Spleen (tissue), 11 donors: Measurements from ENCODE around the gene PKHD1. TPM values are rescaled to one million over a fixed set of nuclear protein-coding genes. Genes with fewer than 3 reads are reported as not detected.

Source experiments
- DNase-seq: peaks from one replicate; pipeline ENCODE4 v3.0.0-alpha.2; 2020
- H3K27ac ChIP-seq, 8 donors: fragments of 200-600 bp; sonication (generic) in 7 of 8; 1 replicate in 4 of 8; 2 replicates in 4 of 8; pipeline versions ENCODE4 v1.5.0 to v1.8.0; 2016 to 2021; ENCODE audit warnings: inconsistent platforms in 4 of 8, mild to moderate bottlenecking in 4 of 8, moderate library complexity in 1 of 8
- H3K27me3 ChIP-seq, 7 donors: fragments of 200-600 bp; sonication (generic) in 6 of 7; replicated peaks in 1 of 7; 1 replicate in 4 of 7; 2 replicates in 3 of 7; pipeline versions ENCODE4 v1.5.0 to v1.8.0; 2016 to 2021; ENCODE audit warnings: inconsistent platforms in 3 of 7, mild to moderate bottlenecking in 1 of 7
- H3K36me3 ChIP-seq, 6 donors: fragments of 200-600 bp; sonication (generic) in 5 of 6; 1 replicate in 4 of 6; 2 replicates in 2 of 6; pipeline versions ENCODE4 v1.5.0 to v1.8.0; 2016 to 2021; ENCODE audit warnings: inconsistent platforms in 2 of 6
- H3K4me1 ChIP-seq, 6 donors: fragments of 200-600 bp; sonication (generic) in 5 of 6; 1 replicate in 3 of 6; 2 replicates in 3 of 6; pipeline versions ENCODE4 v1.5.0 to v1.8.0; 2016 to 2021; ENCODE audit warnings: inconsistent platforms in 3 of 6
- H3K4me3 ChIP-seq, 8 donors: fragments of 200-600 bp; sonication (generic) in 7 of 8; 1 replicate in 4 of 8; 2 replicates in 4 of 8; pipeline versions ENCODE4 v1.5.0 to v1.8.0; 2016 to 2021; ENCODE audit warnings: inconsistent platforms in 4 of 8, mild to moderate bottlenecking in 4 of 8, moderate library complexity in 2 of 8
- H3K9me3 ChIP-seq, 8 donors: fragments of 200-600 bp; sonication (generic) in 7 of 8; 1 replicate in 4 of 8; 2 replicates in 4 of 8; pipeline versions ENCODE4 v1.5.0 to v1.8.0; 2016 to 2021; ENCODE audit warnings: inconsistent platforms in 4 of 8
- POLR2A ChIP-seq, 3 donors: fragments of 450-650 bp; IDR thresholded peaks; one replicate each; pipeline ENCODE4 v1.5.1; 2017; ENCODE audit warnings: antibody characterized with exemption in 3 of 3, mild to moderate bottlenecking in 1 of 3
- POLR2AphosphoS5 ChIP-seq, 3 donors: sonication (generic); formaldehyde crosslinking; IDR thresholded peaks; one replicate each; pipeline ENCODE4 v1.5.1; 2017; ENCODE audit warnings: antibody characterized with exemption in 3 of 3
- WGBS, 5 donors: extraction: QIAGEN DNeasy Blood & Tissue Kit in 3 of 5; methylation state at CpG; one replicate each; pipeline versions ENCODE4 v1.1.5 to v1.1.7; 2013 to 2018; 5-methylcytosine and 5-hydroxymethylcytosine counted together
- intact Hi-C: fragments of 100-400 bp; cut with DNase I; formaldehyde crosslinking; loops from one replicate; pipeline ENCODE4 v1.15.0; 2023; ENCODE audit warnings: low total_unique reads
- polyA plus RNA-seq, 3 donors: library from polyadenylated mRNA; stranded (reverse); fragments of 200-250 nt; gene quantifications; one replicate each; pipeline ENCODE4 v1.2.1, GENCODE V29; 2013
- total RNA-seq, 7 donors: library from RNA; depleted of rRNA in 3 of 7; stranded (reverse); fragments of >200 nt in 3 of 7; fragmentation: NEBNext Ultra II Directional in 4 of 7; extraction: Animal tissue kit (Norgen Biotek cat#: 25700) in 4 of 7; gene quantifications; one replicate each; pipeline versions ENCODE4 v1.1.0 to v1.2.1, GENCODE V29; 2016 to 2021
- TF ChIP-seq, protein P1 (sequence below), 11 experiments: fragments of 200-600 bp in 7 of 11; fragments of 450-650 bp in 4 of 11; sonication (generic) in 4 of 11; IDR thresholded peaks in 8 of 11; conservative IDR thresholded peaks in 3 of 11; 1 replicate in 7 of 11; 2 replicates in 4 of 11; pipeline versions ENCODE4 v1.4.0 to v1.8.0; 2016 to 2021; ENCODE audit warnings: antibody characterized with exemption in 11 of 11, inconsistent platforms in 4 of 11, mild to moderate bottlenecking in 1 of 11
- donor health status: healthy with polysubstance abuse.
- donor health status: DM: no; HTN: no; CAD: no; lungs with moderate emphysema.
- donor health status: DM: no; HTN: no; CAD: no.
- donor health status: Bipolar disorder and iron deficiency.
- donor health status: healthy.
- donor health status: DM: no; HTN: no; CAD: no.
- donor health status: DM: yes; HTN: yes; CAD: no.

Gene PKHD1
- total and polyA plus RNA-seq, 10 donors: not detected

DNA sequence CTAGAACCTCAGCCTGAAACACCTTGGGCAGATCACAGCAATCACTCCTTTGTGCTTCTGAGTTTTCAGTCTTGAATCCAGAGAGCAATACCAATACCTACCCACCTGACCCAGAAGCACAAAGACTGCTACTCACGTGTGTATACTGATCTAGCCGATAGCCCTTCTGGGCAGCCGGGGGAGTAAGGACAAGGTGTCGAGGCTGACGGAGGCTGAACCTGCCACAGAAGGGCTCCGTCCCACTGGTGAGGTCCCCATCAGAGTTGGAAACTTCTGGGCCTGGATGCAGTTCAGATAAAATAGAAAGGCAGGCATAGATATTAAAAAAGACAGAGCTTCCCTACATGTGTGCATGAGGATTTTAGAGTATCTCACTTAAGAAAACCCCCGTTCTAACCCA, 32.0 kb downstream of the PKHD1 start:
- H3K9me3 ChIP-seq: no peaks in the 10 kb centered on the region
- TF ChIP-seq POLR2A (IDR thresholded peaks at IDR 0.05): no peak
- intact Hi-C loops: loop anchor here (10.0 kb wide), 1 partner anchor 209 kb away; no protein-coding TSS in a partner anchor
- H3K4me1 ChIP-seq: no peaks in the 10 kb centered on the region
- no peak for DNase-seq
- peaks cover 0 to 19% (median 0%) of the 10 kb centered on the region in 7 donors for H3K27me3 ChIP-seq
- WGBS, 5 donors: 84 to 93% (median 88%) methylated on average over 6 to 7 of the region's 7 CpGs
- H3K27ac ChIP-seq: no peak overlapping the region
- no peaks in the 10 kb centered on the region for H3K36me3 ChIP-seq
- no peak overlapping the region for H3K4me3 ChIP-seq

DNA sequence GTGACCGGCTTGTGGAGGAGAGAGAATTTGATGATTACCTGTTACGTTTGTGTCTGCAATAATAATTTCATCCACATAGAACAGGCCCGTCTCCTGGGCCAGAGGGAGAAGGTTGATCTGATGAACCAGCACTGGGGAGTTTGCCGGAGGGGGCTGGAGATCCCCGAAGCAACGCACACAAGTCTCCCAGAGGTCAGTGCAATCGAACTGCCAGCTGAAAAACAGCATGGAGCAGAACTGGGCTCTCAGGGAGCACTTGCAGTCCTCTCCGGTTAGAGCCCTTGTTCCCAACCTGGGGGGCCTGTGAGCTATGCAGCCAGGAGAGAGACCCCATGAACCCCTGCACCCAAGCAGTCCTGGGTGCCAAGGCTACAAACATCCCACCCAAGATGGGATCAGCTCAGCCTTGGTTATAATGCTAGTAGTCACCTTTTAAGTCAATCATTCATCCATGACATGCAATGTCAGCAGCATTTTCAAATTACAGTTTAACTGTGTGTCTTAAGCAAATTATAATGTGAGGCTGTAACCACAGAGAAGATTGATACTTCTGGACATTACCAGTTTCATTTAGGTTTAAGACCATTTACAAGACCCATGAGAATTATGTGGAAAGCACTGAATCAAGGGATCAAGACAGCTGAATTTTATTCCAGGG, 34.2 kb downstream of the PKHD1 start:
- TF ChIP-seq POLR2A (IDR thresholded peaks at IDR 0.05): no peak
- TF ChIP-seq POLR2AphosphoS5 (IDR thresholded peaks at IDR 0.05): no peak
- TF ChIP-seq, protein P1, sequence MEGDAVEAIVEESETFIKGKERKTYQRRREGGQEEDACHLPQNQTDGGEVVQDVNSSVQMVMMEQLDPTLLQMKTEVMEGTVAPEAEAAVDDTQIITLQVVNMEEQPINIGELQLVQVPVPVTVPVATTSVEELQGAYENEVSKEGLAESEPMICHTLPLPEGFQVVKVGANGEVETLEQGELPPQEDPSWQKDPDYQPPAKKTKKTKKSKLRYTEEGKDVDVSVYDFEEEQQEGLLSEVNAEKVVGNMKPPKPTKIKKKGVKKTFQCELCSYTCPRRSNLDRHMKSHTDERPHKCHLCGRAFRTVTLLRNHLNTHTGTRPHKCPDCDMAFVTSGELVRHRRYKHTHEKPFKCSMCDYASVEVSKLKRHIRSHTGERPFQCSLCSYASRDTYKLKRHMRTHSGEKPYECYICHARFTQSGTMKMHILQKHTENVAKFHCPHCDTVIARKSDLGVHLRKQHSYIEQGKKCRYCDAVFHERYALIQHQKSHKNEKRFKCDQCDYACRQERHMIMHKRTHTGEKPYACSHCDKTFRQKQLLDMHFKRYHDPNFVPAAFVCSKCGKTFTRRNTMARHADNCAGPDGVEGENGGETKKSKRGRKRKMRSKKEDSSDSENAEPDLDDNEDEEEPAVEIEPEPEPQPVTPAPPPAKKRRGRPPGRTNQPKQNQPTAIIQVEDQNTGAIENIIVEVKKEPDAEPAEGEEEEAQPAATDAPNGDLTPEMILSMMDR (IDR thresholded peaks at IDR 0.05 in 8 of 11, conservative IDR thresholded peaks at IDR 0.05 in 3 of 11): no peak
- intact Hi-C loops: loop anchor here (10.0 kb wide), 1 partner anchor 212 kb away; no protein-coding TSS in a partner anchor
- no peak overlapping the region for H3K27ac ChIP-seq
- no peaks in the 10 kb centered on the region for H3K4me1 ChIP-seq
- no peaks in the 10 kb centered on the region for H3K9me3 ChIP-seq
- 81 to 93% (median 86%) methylated on average over 7 to 8 of the region's 8 CpGs for WGBS, 5 donors
- DNase-seq: no peak
- H3K4me3 ChIP-seq: no peak overlapping the region
- H3K36me3 ChIP-seq: no peaks in the 10 kb centered on the region
- H3K27me3 ChIP-seq: peaks cover 0 to 28% (median 0%) of the 10 kb centered on the region in 7 donors

DNA sequence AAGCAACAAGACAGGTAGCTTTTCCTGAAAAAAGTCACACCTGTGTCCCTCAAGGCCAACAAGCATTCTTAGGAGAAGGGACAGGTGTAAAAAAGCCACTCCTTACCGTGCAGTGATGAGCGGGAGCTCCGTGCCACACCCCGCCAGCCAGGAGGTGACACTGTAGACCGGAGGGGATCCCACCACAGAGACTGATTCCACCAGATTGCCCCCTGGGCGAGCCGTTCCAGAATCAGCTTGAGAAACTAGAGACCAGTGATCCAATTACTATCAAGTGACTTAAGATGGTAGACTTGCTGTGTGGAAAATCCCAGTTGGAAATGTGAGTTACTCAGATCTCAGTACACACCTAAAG, 37.4 kb downstream of the PKHD1 start:
- intact Hi-C loops: loop anchor here (10.0 kb wide), 1 partner anchor 215 kb away; no protein-coding TSS in a partner anchor
- Histone ChIP-seq H3K9me3 (no peaks in the 10 kb centered on the region), H3K27ac (no peak overlapping the region), H3K4me1 (no peaks in the 10 kb centered on the region), H3K36me3 (no peaks in the 10 kb centered on the region), H3K27me3 (peaks cover 0 to 26% (median 0%) of the 10 kb centered on the region in 7 donors), H3K4me3 (no peak overlapping the region)
- no peak for DNase-seq
- TF ChIP-seq POLR2A (IDR thresholded peaks at IDR 0.05) (no peak), POLR2AphosphoS5 (IDR thresholded peaks at IDR 0.05) (no peak)
- TF ChIP-seq, protein P1 (IDR thresholded peaks at IDR 0.05 in 8 of 11, conservative IDR thresholded peaks at IDR 0.05 in 3 of 11): no peak
- 65 to 70% (median 67%) methylated on average over 7 of the region's 7 CpGs for WGBS, 5 donors

DNA sequence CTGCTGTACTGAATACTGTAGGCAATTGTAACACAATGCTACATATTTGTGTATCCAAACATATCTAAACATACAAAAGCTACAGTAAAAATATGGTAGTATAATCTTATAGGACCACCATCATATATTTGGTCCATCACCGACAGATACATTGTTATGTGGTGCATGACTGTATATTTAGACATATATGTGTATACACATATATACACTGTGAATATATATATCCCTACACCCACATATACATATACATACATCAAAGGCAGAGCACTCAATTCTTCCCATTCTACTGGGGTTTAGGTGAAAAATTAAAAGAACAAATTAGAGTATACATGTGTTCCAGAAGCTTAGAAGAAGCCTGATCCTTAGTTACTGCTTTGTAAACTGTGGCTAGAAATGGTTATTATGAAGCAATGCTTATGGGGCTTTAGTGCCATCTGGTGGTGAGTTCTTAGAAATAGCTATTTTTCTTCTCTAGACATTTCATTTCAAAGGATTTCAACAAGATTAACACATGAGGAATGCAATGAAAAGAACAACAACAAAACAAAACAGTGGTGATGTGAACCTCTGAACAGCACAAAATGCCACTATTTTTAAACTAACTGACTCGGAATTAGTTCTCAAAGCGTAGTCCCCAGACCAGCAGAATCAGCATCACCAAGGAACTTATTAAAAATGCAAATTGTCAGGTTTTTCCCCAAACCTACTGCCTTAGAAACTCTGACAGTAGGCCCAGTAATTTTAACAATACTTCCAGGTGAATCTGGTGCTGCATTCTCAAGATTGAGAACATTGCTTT, 38.0 kb downstream of the PKHD1 start:
- WGBS, 5 donors: 32 to 43% (median 38%) methylated on average over 3 of the region's 3 CpGs
- H3K4me3 ChIP-seq: no peak overlapping the region
- no peak overlapping the region for H3K27ac ChIP-seq
- no peaks in the 10 kb centered on the region for H3K36me3 ChIP-seq
- no peak for DNase-seq
- TF ChIP-seq POLR2A (IDR thresholded peaks at IDR 0.05): no peak
- TF ChIP-seq, protein P1 (IDR thresholded peaks at IDR 0.05 in 8 of 11, conservative IDR thresholded peaks at IDR 0.05 in 3 of 11): peak in 9 of 11 experiments; percentile 15 to 61 (median 49)
- H3K4me1 ChIP-seq: no peaks in the 10 kb centered on the region
- intact Hi-C loops: loop anchor here (10.0 kb wide), 1 partner anchor 215 kb away; no protein-coding TSS in a partner anchor
- peaks cover 0 to 26% (median 0%) of the 10 kb centered on the region in 7 donors for H3K27me3 ChIP-seq
- H3K9me3 ChIP-seq: no peaks in the 10 kb centered on the region
